Neuronal stem cell (in vitro differentiated cells): ENCODE measurements around the gene GUCY2C.

ENCODE experiments used
- DNase-seq: peaks from one replicate; pipeline ENCODE4 v3.0.0-alpha.2; 2013; ENCODE audit warnings: low spot score
- H2AFZ ChIP-seq: one replicate; pipeline ENCODE4 v1.6.1; 2013; ENCODE audit warnings: mild to moderate bottlenecking, low read length, inconsistent platforms
- H2AK5ac ChIP-seq: 2 replicates; pipeline ENCODE4 v1.6.1; 2013; ENCODE audit warnings: low read depth, mild to moderate bottlenecking, inconsistent platforms, low read length, moderate library complexity, mixed read lengths
- H2BK120ac ChIP-seq: 2 replicates; pipeline ENCODE4 v1.6.1; 2013; ENCODE audit warnings: low read depth, mild to moderate bottlenecking, inconsistent platforms, low read length, moderate library complexity, mixed read lengths
- H2BK12ac ChIP-seq: one replicate; pipeline ENCODE4 v1.6.1; 2013; ENCODE audit warnings: low read length, inconsistent platforms
- H2BK15ac ChIP-seq: 2 replicates; pipeline ENCODE4 v1.6.1; 2013; ENCODE audit warnings: mild to moderate bottlenecking, low read length, inconsistent platforms, mixed read lengths
- H2BK5ac ChIP-seq: one replicate; pipeline ENCODE4 v1.6.1; 2013; ENCODE audit warnings: inconsistent platforms, mild to moderate bottlenecking, low read length, moderate library complexity
- H3K14ac ChIP-seq: one replicate; pipeline ENCODE4 v1.6.1; 2013; ENCODE audit warnings: low read length, inconsistent platforms
- H3K18ac ChIP-seq: 2 replicates; pipeline ENCODE4 v1.6.1; 2013; ENCODE audit warnings: low read length, inconsistent platforms
- H3K23ac ChIP-seq: 2 replicates; pipeline ENCODE4 v1.6.1; 2013; ENCODE audit warnings: low read depth, mild to moderate bottlenecking, mixed read lengths, low read length, inconsistent platforms; ENCODE audit not compliant: poor library complexity
- H3K27ac ChIP-seq: replicated peaks from 3 replicates; pipeline ENCODE4 v1.5.1; 2013; ENCODE audit warnings: low read length, inconsistent platforms
- H3K27me3 ChIP-seq, 3 experiments: 2 replicates each; pipeline ENCODE4 v1.6.1; 2013; ENCODE audit warnings: low read length in 3 of 3, mild to moderate bottlenecking in 2 of 3, inconsistent platforms in 1 of 3, low read depth in 1 of 3, mixed read lengths in 1 of 3, moderate library complexity in 1 of 3; ENCODE audit not compliant: control insufficient read depth in 3 of 3, insufficient read depth in 3 of 3
- H3K36me3 ChIP-seq, 2 donors: replicated peaks in 1 of 2; 2 replicates each; pipeline ENCODE4 v1.6.1; 2013; ENCODE audit warnings: low read length in 2 of 2; ENCODE audit not compliant: control insufficient read depth in 2 of 2, insufficient read depth in 2 of 2
- H3K4ac ChIP-seq: 2 replicates; pipeline ENCODE4 v1.6.1; 2013; ENCODE audit warnings: inconsistent platforms, mild to moderate bottlenecking, low read length, moderate library complexity
- H3K4me1 ChIP-seq, 2 donors: 1 replicate in 1 of 2; 2 replicates in 1 of 2; pipeline ENCODE4 v1.6.1; 2013; ENCODE audit warnings: low read length in 2 of 2, low read depth in 1 of 2; ENCODE audit not compliant: control insufficient read depth in 2 of 2, insufficient read depth in 1 of 2
- H3K4me2 ChIP-seq: one replicate; pipeline ENCODE4 v1.6.1; 2013; ENCODE audit warnings: mild to moderate bottlenecking, low read length, inconsistent platforms; ENCODE audit not compliant: insufficient read depth, poor library complexity, severe bottlenecking
- H3K4me3 ChIP-seq, 2 donors: 2 replicates each; pipeline ENCODE4 v1.5.1; 2013; ENCODE audit warnings: low read length in 2 of 2, mild to moderate bottlenecking in 2 of 2, inconsistent platforms in 1 of 2, moderate library complexity in 1 of 2
- H3K79me1 ChIP-seq: one replicate; pipeline ENCODE4 v1.6.1; 2013; ENCODE audit warnings: low read depth, mild to moderate bottlenecking, inconsistent platforms, low read length, moderate library complexity
- H3K9ac ChIP-seq: one replicate; pipeline ENCODE4 v1.6.1; 2013; ENCODE audit warnings: mild to moderate bottlenecking, low read depth, low read length, inconsistent platforms; ENCODE audit not compliant: poor library complexity
- H3K9me3 ChIP-seq, 2 donors: replicated peaks in 1 of 2; 2 replicates each; pipeline versions ENCODE3 to v1.6.1; 2013; ENCODE audit warnings: low read length in 2 of 2, mild to moderate bottlenecking in 2 of 2, inconsistent platforms in 1 of 2, low read depth in 1 of 2, mixed read lengths in 1 of 2, moderate library complexity in 1 of 2; ENCODE audit not compliant: control insufficient read depth in 2 of 2, insufficient read depth in 1 of 2
- H4K8ac ChIP-seq: one replicate; pipeline ENCODE4 v1.6.1; 2013; ENCODE audit warnings: low read depth, mild to moderate bottlenecking, inconsistent platforms, low read length, moderate library complexity
- H4K91ac ChIP-seq: one replicate; pipeline ENCODE4 v1.6.1; 2013; ENCODE audit warnings: low read length, low read depth, mild to moderate bottlenecking, inconsistent platforms; ENCODE audit not compliant: poor library complexity
- WGBS, 2 donors: extraction: QIAGEN DNeasy Blood & Tissue Kit; methylation state at CpG; one replicate each; pipeline ENCODE4 v1.1.7; 2013; ENCODE audit warnings: missing lambda C conversion rate in 2 of 2, mixed read lengths in 1 of 2; ENCODE audit not compliant: insufficient read length in 2 of 2, insufficient replicate concordance in 1 of 2; ENCODE audit errors: extremely low coverage in 2 of 2; 5-methylcytosine and 5-hydroxymethylcytosine counted together

The GUCY2C gene

GRCh38 chr12:14591719-14592118 lies 104.7 kb downstream of the GUCY2C start:
- no peak overlapping the region for H3K14ac ChIP-seq
- no peak overlapping the region for H2BK12ac ChIP-seq
- H3K4ac ChIP-seq, result no peak overlapping the region
- no peak overlapping the region for H4K91ac ChIP-seq
- H4K8ac ChIP-seq, result no peak overlapping the region
- H3K36me3 ChIP-seq, result no peaks in the 10 kb centered on the region
- H3K4me2 ChIP-seq, result no peak overlapping the region
- no peak overlapping the region for H3K9ac ChIP-seq
- no peak overlapping the region for H3K23ac ChIP-seq
- no peaks in the 10 kb centered on the region for H3K9me3 ChIP-seq
- H3K27me3 ChIP-seq, result no peaks in the 10 kb centered on the region
- no peak overlapping the region for H2BK15ac ChIP-seq
- no peak overlapping the region for H3K27ac ChIP-seq
- no CpG with 5 or more reads among the region's 1 CpG for WGBS, 2 donors
- no peak overlapping the region for H3K18ac ChIP-seq
- H2BK5ac ChIP-seq, result no peak overlapping the region
- no peak overlapping the region for H2AFZ ChIP-seq
- no peak for DNase-seq
- H2BK120ac ChIP-seq, result no peak overlapping the region
- H3K4me1 ChIP-seq, result no peaks in the 10 kb centered on the region
- H3K79me1 ChIP-seq, result no peaks in the 10 kb centered on the region
- H2AK5ac ChIP-seq, result no peak overlapping the region
- H3K4me3 ChIP-seq, result no peak overlapping the region

DNA sequence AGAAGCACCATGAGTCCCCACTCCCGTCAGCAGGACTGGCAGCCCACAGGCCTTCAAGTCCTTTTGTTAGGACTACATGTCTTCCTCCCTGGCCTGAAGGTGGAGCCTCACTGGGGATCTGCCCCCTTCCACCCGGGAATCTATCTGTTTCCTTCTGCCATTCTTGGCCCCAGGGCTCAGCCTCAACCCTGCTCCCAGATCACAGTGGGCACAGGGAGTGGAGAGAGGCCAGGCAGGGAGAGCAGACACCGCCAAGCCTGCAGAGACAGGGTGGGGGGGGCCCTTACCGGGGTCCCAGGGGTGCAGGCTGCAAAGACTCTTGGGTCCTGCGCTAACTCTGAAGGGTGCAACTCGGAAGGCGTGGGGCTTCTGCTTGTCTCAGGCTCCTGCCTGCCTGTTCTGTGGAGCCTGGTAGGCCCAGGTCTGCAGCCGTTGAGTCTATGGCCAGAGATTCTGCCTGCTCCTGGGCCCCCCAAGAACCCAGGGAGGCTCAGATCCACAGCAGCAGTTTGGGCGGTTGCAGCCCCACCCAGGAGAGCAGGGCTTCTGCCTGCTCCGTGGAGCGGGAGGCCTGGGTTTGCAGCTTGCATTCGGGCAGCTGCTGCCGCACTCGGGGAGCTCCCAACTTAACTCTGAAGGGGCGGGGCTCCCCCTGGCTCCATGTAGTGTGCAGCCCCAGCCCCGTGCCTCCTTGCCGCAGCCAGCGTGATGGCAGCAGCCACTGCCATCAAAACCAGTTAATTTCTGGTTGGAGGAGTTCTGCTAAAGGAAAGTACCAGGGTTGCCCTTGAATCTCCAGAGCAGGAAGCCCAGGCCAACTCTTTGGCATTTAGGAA lies 107.0 kb downstream of the GUCY2C start:
- no peaks in the 10 kb centered on the region for H3K9me3 ChIP-seq
- H2AK5ac ChIP-seq, result peak overlapping the region; percentile 63
- peak overlapping the region; percentile 21 for H3K14ac ChIP-seq
- H3K23ac ChIP-seq, result peak overlapping the region; percentile 20
- no peak overlapping the region for H3K4me2 ChIP-seq
- H3K9ac ChIP-seq, result no peak overlapping the region
- H3K18ac ChIP-seq, result peak overlapping the region; percentile 80
- no peaks in the 10 kb centered on the region for H3K36me3 ChIP-seq
- no peak overlapping the region for H3K4ac ChIP-seq
- no CpG with 5 or more reads among the region's 18 CpGs for WGBS, 2 donors
- no peak for DNase-seq
- no peaks in the 10 kb centered on the region for H3K79me1 ChIP-seq
- H2BK15ac ChIP-seq, result peak overlapping the region; percentile 26
- peak overlapping the region; percentile 45 for H2AFZ ChIP-seq
- no peak overlapping the region for H4K8ac ChIP-seq
- H3K27ac ChIP-seq, result no peak overlapping the region
- no peak overlapping the region for H4K91ac ChIP-seq
- no peak overlapping the region for H2BK12ac ChIP-seq
- no peak overlapping the region for H2BK5ac ChIP-seq
- no peak overlapping the region for H3K4me3 ChIP-seq
- no peaks in the 10 kb centered on the region for H3K27me3 ChIP-seq
- no peaks in the 10 kb centered on the region for H3K4me1 ChIP-seq
- H2BK120ac ChIP-seq, result no peak overlapping the region

DNA sequence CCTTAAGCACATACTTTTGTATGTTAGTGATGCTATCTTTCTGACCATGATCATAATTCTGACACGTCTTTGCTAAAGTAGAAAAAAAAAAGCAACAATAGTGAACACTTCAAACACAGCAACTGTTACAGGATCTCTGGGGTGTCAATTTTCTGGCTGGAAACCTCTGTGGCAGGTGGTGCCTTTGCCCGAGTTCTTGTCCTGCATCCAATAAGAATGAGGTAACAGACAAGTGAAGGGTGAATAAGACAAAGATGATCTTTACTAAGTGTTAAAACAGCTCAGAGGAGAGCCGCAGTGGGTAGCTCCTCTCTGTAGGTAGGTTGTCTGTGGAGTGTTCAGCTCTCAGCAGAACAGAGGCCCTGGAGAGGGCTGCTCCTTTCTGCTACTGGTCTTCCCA lies 107.8 kb downstream of the GUCY2C start:
- Histone ChIP-seq H4K8ac (no peak overlapping the region), H3K27me3 (no peaks in the 10 kb centered on the region), H3K9me3 (no peaks in the 10 kb centered on the region), H3K4ac (no peak overlapping the region), H3K9ac (no peak overlapping the region), H3K36me3 (no peaks in the 10 kb centered on the region), H4K91ac (no peak overlapping the region), H3K23ac (no peak overlapping the region), H2BK12ac (no peak overlapping the region), H3K14ac (no peak overlapping the region), H2BK120ac (no peak overlapping the region), H3K4me1 (no peaks in the 10 kb centered on the region), H3K27ac (no peak overlapping the region), H3K4me3 (no peak overlapping the region), H2BK15ac (no peak overlapping the region), H2AK5ac (no peak overlapping the region), H3K79me1 (no peaks in the 10 kb centered on the region), H3K18ac (no peak overlapping the region), H2AFZ (peak overlapping the region; percentile 45), H3K4me2 (no peak overlapping the region), H2BK5ac (no peak overlapping the region)
- DNase-seq, result no peak
- no CpG with 5 or more reads among the region's 3 CpGs for WGBS, 2 donors

DNA sequence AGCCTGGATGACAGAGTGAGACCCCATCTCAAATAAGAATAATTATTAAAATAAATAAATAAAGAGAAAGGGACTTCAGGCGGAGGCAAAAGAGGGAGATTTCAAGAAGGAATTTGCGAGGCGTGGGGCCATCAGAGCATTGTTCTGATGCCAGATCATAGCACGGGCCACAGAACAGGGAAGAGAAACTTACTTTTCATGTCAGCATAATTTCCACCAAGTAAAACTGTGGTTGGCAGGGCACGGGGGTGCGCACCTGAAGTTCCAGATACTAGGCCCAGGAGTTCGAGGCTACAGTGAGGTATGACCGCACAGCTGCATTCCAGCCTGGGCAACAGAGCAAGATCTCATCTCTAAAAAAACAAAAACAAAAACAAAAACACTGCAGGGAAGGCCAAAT lies 117.8 kb downstream of the GUCY2C start:
- no peaks in the 10 kb centered on the region for H3K27me3 ChIP-seq
- H2BK120ac ChIP-seq, result no peak overlapping the region
- no peak overlapping the region for H3K4me3 ChIP-seq
- WGBS, 2 donors, result 100% methylated on average over 1 of the region's 8 CpGs; no CpG with 5 or more reads in 1 of the 2 donors
- H3K18ac ChIP-seq, result peak overlapping the region; percentile 38
- no peak overlapping the region for H2BK5ac ChIP-seq
- no peak overlapping the region for H2AFZ ChIP-seq
- no peak overlapping the region for H3K27ac ChIP-seq
- no peak for DNase-seq
- no peak overlapping the region for H4K8ac ChIP-seq
- H3K4me2 ChIP-seq, result no peak overlapping the region
- H3K79me1 ChIP-seq, result no peaks in the 10 kb centered on the region
- H2BK12ac ChIP-seq, result no peak overlapping the region
- no peaks in the 10 kb centered on the region for H3K36me3 ChIP-seq
- no peaks in the 10 kb centered on the region for H3K4me1 ChIP-seq
- H2AK5ac ChIP-seq, result no peak overlapping the region
- no peak overlapping the region for H3K4ac ChIP-seq
- H3K14ac ChIP-seq, result no peak overlapping the region
- no peak overlapping the region for H3K9ac ChIP-seq
- no peak overlapping the region for H4K91ac ChIP-seq
- H2BK15ac ChIP-seq, result no peak overlapping the region
- no peak overlapping the region for H3K23ac ChIP-seq
- no peaks in the 10 kb centered on the region for H3K9me3 ChIP-seq
